ENCODE measurements around the gene PTH2R. TPM values are rescaled to one million over a fixed set of nuclear protein-coding genes. Genes with fewer than 3 reads are reported as not detected.

The PTH2R gene
- polyA plus RNA-seq, 1 of the 3 experiments (the other 2 are of a cell fraction) = 4.0 TPM

DNA sequence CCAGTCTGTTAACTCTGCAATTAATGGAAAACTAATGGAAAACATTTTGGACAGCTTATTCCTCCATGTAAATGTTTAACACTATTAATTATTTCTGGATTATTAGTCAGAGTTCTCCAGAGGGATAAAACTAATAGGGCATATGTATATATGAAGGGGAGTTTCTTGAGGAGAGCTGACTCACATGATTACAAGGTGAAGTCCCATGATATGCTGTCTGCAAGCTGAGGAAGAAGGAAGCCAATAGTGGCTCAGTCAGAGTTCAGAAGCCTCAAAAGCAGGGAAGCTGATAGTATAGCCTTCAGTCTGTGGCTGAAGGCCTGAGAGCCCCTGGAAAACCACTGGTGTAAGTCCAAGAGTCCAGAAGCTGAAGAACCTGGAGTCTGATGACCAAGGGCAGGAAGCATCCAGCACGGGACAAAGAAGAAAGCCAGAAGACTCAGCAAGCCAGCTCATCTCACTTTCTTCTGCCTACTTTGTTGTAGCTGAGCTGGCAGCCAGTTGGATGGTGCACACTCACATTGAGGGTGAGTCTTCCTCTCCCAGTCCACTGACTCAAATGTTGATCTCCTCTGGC, 136.0 kb downstream of the PTH2R start:
- Histone ChIP-seq H4K20me1 (ENCODE audit: insufficient read depth) (no peaks in the 10 kb centered on the region), H3K36me3 (replicated peaks in 1 of 2; ENCODE audit: control insufficient read depth in 1 of 2, insufficient read depth in 2 of 2, low read length in 1 of 2) (no peaks in the 10 kb centered on the region), H2AFZ (ENCODE audit: low read depth) (no peak overlapping the region), H3K9ac (no peak overlapping the region), H3K4me3 (ENCODE audit: low read depth in 2 of 2, low read length in 1 of 2) (no peak overlapping the region), H3K4me2 (no peak overlapping the region), H3K4me1 (ENCODE audit: control insufficient read depth in 1 of 2, insufficient read depth in 2 of 2, low read depth in 1 of 2, low read length in 1 of 2) (no peaks in the 10 kb centered on the region; a peak in 1 of 4 replicates), H3K9me3 (no peaks in the 10 kb centered on the region), H3K27ac (ENCODE audit: low read depth in 2 of 2, low read length in 1 of 2) (no peak overlapping the region), H3F3A (replicated peaks; ENCODE audit: insufficient read depth) (no peaks in the 10 kb centered on the region), H3K27me3 (ENCODE audit: insufficient read depth) (no peaks in the 10 kb centered on the region), H3K79me2 (ENCODE audit: insufficient read depth) (no peaks in the 10 kb centered on the region), H3K9me2 (no peaks in the 10 kb centered on the region)
- TF ChIP-seq FOXM1 (IDR thresholded peaks at IDR 0.05; ENCODE audit: low read depth) (no peak), RXRA (IDR thresholded peaks at IDR 0.05; ENCODE audit: borderline replicate concordance, low read depth) (no peak), YY1 (IDR thresholded peaks at IDR 0.05; ENCODE audit: low read depth) (no peak), TAF1 (IDR thresholded peaks at IDR 0.05; ENCODE audit: borderline replicate concordance, low read depth, low read length) (no peak), MEF2A (IDR thresholded peaks at IDR 0.05; ENCODE audit: borderline replicate concordance, low read depth) (no peak), RAD21 (IDR thresholded peaks at IDR 0.05; ENCODE audit: low read length) (no peak), ELF1 (IDR thresholded peaks at IDR 0.05) (no peak), NRF1 (IDR thresholded peaks at IDR 0.05; ENCODE audit: low read depth, low read length) (no peak), EP300 (IDR thresholded peaks at IDR 0.05; ENCODE audit: borderline replicate concordance in 1 of 2, low read depth in 1 of 2, low read length in 1 of 2) (no peak), CHD2 (IDR thresholded peaks at IDR 0.05; ENCODE audit: low read length, partially characterized antibody) (no peak), JUND (IDR thresholded peaks at IDR 0.05) (no peak), RFX5 (IDR thresholded peaks at IDR 0.05; ENCODE audit: low read length) (no peak), TCF12 (IDR thresholded peaks at IDR 0.05) (no peak), POLR2AphosphoS5 (IDR thresholded peaks at IDR 0.05; ENCODE audit: low read depth, low read length) (no peak)
- TF ChIP-seq, protein P1, sequence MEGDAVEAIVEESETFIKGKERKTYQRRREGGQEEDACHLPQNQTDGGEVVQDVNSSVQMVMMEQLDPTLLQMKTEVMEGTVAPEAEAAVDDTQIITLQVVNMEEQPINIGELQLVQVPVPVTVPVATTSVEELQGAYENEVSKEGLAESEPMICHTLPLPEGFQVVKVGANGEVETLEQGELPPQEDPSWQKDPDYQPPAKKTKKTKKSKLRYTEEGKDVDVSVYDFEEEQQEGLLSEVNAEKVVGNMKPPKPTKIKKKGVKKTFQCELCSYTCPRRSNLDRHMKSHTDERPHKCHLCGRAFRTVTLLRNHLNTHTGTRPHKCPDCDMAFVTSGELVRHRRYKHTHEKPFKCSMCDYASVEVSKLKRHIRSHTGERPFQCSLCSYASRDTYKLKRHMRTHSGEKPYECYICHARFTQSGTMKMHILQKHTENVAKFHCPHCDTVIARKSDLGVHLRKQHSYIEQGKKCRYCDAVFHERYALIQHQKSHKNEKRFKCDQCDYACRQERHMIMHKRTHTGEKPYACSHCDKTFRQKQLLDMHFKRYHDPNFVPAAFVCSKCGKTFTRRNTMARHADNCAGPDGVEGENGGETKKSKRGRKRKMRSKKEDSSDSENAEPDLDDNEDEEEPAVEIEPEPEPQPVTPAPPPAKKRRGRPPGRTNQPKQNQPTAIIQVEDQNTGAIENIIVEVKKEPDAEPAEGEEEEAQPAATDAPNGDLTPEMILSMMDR (IDR thresholded peaks at IDR 0.05) = no peak
- TF ChIP-seq, protein P2, sequence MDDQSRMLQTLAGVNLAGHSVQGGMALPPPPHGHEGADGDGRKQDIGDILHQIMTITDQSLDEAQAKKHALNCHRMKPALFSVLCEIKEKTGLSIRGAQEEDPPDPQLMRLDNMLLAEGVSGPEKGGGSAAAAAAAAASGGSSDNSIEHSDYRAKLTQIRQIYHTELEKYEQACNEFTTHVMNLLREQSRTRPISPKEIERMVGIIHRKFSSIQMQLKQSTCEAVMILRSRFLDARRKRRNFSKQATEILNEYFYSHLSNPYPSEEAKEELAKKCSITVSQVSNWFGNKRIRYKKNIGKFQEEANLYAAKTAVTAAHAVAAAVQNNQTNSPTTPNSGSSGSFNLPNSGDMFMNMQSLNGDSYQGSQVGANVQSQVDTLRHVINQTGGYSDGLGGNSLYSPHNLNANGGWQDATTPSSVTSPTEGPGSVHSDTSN (IDR thresholded peaks at IDR 0.05) = no peak
- TF ChIP-seq, protein P3, sequence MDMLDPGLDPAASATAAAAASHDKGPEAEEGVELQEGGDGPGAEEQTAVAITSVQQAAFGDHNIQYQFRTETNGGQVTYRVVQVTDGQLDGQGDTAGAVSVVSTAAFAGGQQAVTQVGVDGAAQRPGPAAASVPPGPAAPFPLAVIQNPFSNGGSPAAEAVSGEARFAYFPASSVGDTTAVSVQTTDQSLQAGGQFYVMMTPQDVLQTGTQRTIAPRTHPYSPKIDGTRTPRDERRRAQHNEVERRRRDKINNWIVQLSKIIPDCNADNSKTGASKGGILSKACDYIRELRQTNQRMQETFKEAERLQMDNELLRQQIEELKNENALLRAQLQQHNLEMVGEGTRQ (IDR thresholded peaks at IDR 0.05; ENCODE audit: borderline replicate concordance, low read depth, low read length) = no peak
- TF ChIP-seq, protein P4, sequence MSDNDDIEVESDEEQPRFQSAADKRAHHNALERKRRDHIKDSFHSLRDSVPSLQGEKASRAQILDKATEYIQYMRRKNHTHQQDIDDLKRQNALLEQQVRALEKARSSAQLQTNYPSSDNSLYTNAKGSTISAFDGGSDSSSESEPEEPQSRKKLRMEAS (IDR thresholded peaks at IDR 0.05; ENCODE audit: low read depth) = no peak
- no peak for DNase-seq
- ChIA-PET POLR2A (no interaction called here), CTCF (interaction anchor here (1.2 kb wide), 1 partner anchor 14 kb away, joined by 4 read pairs; no protein-coding TSS in a partner anchor)
- 29% methylated on average over 1 of the region's 1 CpG for WGBS (ENCODE audit: low lambda C conversion rate)

Other genes with a start within 250 kb of the PTH2R start
- gene CRYGA, start 243.2 kb upstream of the PTH2R start, polyA plus RNA-seq (2012; rRNA removed) = not detected in 2 replicates
- not detected in 2 replicates for gene C2orf80, start 216.8 kb upstream of the PTH2R start, polyA plus RNA-seq (2012; rRNA removed)
- gene IDH1, start 151.7 kb upstream of the PTH2R start, polyA plus RNA-seq (2012; rRNA removed) = 43.4 and 57.2 TPM in 2 replicates
- gene PIKFYVE, start 140.5 kb upstream of the PTH2R start, polyA plus RNA-seq (2012; rRNA removed) = 7.0 and 10.2 TPM in 2 replicates